Measurements from ENCODE around the gene PPP2R5D. TPM values are rescaled to one million over a fixed set of nuclear protein-coding genes. Genes with fewer than 3 reads are reported as not detected.

Gene PPP2R5D
- total RNA-seq, 1 experiment from 2014 or later: 53.5 TPM

DNA sequence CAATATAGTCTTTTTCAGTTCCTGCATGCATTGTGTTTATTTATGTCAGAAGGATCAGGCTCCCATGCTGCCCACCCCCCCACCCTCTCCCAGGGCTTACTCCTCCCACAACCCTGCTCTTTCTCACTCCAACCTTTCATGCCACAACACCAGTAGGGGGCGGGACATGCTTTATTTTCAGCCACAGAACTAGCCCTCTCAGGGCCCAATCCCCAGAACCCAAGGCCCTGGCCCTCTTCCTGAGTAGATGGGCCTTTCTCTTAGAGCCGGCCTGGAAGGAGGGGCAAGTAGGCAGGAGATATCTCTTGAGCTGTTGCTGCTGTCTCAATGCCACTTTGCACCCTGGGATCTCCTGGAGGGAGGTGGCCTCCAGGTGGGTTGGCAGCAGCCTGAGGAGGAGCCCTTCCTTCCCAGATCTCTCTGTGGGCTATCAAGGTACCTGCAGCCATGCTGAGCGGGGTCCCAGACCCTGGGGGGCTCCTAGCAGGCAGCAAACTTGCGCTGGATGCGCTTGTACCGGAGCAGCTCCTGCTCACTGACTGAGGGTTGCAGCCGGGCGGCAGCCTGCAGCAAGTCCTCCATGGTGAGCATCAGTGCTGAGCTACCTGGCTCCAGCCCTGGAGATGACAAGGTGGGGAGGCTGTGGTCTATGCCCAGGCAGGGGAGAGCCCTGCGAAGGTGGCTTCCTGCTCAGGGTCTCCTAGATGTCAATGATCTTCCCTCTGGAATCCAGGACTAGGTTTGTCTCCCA lies 20.3 kb upstream of the PPP2R5D start:
- Histone ChIP-seq H3K4me2 (ENCODE audit: insufficient read depth, insufficient read length, low read length) (no peak overlapping the region), H3K27ac (ENCODE audit: insufficient read length, low read depth, low read length) (no peak overlapping the region), H3T11ph (ENCODE audit: low read length) (no peak overlapping the region), H2AFZ (ENCODE audit: low read length) (no peak overlapping the region), H2BK5ac (ENCODE audit: insufficient read length, low read length) (no peak overlapping the region), H3K79me2 (ENCODE audit: insufficient read depth, low read length) (no peaks in the 10 kb centered on the region), H3K9ac (ENCODE audit: extremely low read depth, insufficient read length, low read length) (no peak overlapping the region), H4K8ac (replicated peaks; ENCODE audit: insufficient read length, low read depth, low read length) (no peak overlapping the region), H2BK120ac (ENCODE audit: low read depth, low read length, poor library complexity, severe bottlenecking) (no peak overlapping the region), H4K5ac (ENCODE audit: insufficient read length, low read depth, low read length) (no peak overlapping the region), H3K27me3 (ENCODE audit: insufficient read depth, low read length) (peaks cover 6% of the 10 kb centered on the region; the same call in 1 of the 2 replicates), H2BK15ac (ENCODE audit: low read depth, low read length) (no peak overlapping the region), H3K79me1 (ENCODE audit: insufficient read depth, low read depth, low read length, poor library complexity, severe bottlenecking) (no peaks in the 10 kb centered on the region), H2BK12ac (ENCODE audit: insufficient read length, low read depth, low read length) (no peak overlapping the region), H2AK5ac (ENCODE audit: insufficient read length, low read length) (no peak overlapping the region), H2BK20ac (ENCODE audit: low read depth, low read length, poor library complexity, severe bottlenecking) (no peak overlapping the region), H3K56ac (ENCODE audit: insufficient read length, low read depth, low read length) (no peak overlapping the region), H3K14ac (ENCODE audit: insufficient read depth, low read length) (no peak overlapping the region), H3K4ac (ENCODE audit: low read depth, low read length) (no peak overlapping the region), H3K9me3 (ENCODE audit: control insufficient read depth, low read depth, low read length) (no peaks in the 10 kb centered on the region), H4K91ac (ENCODE audit: insufficient read length, low read depth, low read length) (no peak overlapping the region), H4K20me1 (ENCODE audit: control insufficient read depth, insufficient read depth, insufficient read length) (no peaks in the 10 kb centered on the region), H3K4me1 (ENCODE audit: insufficient read depth, low read length) (no peaks in the 10 kb centered on the region), H3K23ac (ENCODE audit: insufficient read length, low read depth, low read length) (no peak overlapping the region), H3K23me2 (ENCODE audit: insufficient read length, low read depth, low read length, poor library complexity, severe bottlenecking) (peaks cover 10% of the 10 kb centered on the region), H3K18ac (ENCODE audit: insufficient read length, low read depth, low read length) (no peak overlapping the region)
- 0 out of 5 replicates have a peak, but pooled peaks cover 0 to 2% of the 10 kb centered on the region in 2 experiments for H3K9me3 Mint-ChIP-seq
- peak; percentile 89 for DNase-seq
- peaks cover 28% of the 10 kb centered on the region for H3K27me3 Mint-ChIP-seq (ENCODE audit: low read depth)
- H3K4me3 Mint-ChIP-seq: no peak overlapping the region; a peak in 1 of 5 replicates
- no CpG with 5 or more reads among the region's 9 CpGs for WGBS (ENCODE audit: extremely low coverage, insufficient read length, low lambda C conversion rate)
- no peak overlapping the region; a peak in 1 of 7 replicates for H3K27ac Mint-ChIP-seq
- H3K36me3 Mint-ChIP-seq (ENCODE audit: insufficient read depth in 1 of 3, low read depth in 3 of 3): peaks cover 0 to 36% (median 14%) of the 10 kb centered on the region in 3 experiments; a peak in 5 of 7 replicates
- peaks cover 12% of the 10 kb centered on the region in 2 experiments for H3K4me1 Mint-ChIP-seq
- TF ChIP-seq, protein P1, sequence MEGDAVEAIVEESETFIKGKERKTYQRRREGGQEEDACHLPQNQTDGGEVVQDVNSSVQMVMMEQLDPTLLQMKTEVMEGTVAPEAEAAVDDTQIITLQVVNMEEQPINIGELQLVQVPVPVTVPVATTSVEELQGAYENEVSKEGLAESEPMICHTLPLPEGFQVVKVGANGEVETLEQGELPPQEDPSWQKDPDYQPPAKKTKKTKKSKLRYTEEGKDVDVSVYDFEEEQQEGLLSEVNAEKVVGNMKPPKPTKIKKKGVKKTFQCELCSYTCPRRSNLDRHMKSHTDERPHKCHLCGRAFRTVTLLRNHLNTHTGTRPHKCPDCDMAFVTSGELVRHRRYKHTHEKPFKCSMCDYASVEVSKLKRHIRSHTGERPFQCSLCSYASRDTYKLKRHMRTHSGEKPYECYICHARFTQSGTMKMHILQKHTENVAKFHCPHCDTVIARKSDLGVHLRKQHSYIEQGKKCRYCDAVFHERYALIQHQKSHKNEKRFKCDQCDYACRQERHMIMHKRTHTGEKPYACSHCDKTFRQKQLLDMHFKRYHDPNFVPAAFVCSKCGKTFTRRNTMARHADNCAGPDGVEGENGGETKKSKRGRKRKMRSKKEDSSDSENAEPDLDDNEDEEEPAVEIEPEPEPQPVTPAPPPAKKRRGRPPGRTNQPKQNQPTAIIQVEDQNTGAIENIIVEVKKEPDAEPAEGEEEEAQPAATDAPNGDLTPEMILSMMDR (conservative IDR thresholded peaks at IDR 0.05): peak; percentile 67

All from H9 (cell line).